ENCODE results near the gene SLC26A2. TPM values are rescaled to one million over a fixed set of nuclear protein-coding genes. Genes with fewer than 3 reads are reported as not detected.
A peak's percentile ranks its signal among the peaks of the same experiment; 100 is the strongest.

Gene SLC26A2
- total RNA-seq, 1 experiment from 2014 or later: 10.8 TPM

GRCh38 chr5:149948993-149949392 lies 11.6 kb upstream of the SLC26A2 start:
- Histone ChIP-seq H3K36me3 (ENCODE audit: low read depth, low read length) (no peaks in the 10 kb centered on the region), H3F3A (ENCODE audit: low read length, unreplicated experiment) (no peaks in the 10 kb centered on the region), H3K9ac (ENCODE audit: low read length) (no peak overlapping the region), H4K20me1 (ENCODE audit: low read length) (no peaks in the 10 kb centered on the region), H3K27ac (ENCODE audit: low read length) (no peak overlapping the region), H3K79me2 (ENCODE audit: low read length) (no peaks in the 10 kb centered on the region), H3K9me3 (ENCODE audit: low read length) (no peaks in the 10 kb centered on the region), H3K4me3 (ENCODE audit: low read length) (no peak overlapping the region), H3K9me2 (replicated peaks; ENCODE audit: low read length) (no peaks in the 10 kb centered on the region), H3K4me2 (ENCODE audit: low read length) (no peak overlapping the region), H3K4me1 (ENCODE audit: insufficient read depth, low read length) (no peaks in the 10 kb centered on the region), H2AFZ (ENCODE audit: low read length) (no peak overlapping the region), H3K27me3 (ENCODE audit: low read length) (no peaks in the 10 kb centered on the region)
- no peak for DNase-seq
- intact Hi-C loops (cut with micrococcal nuclease): no loop called here
- TF ChIP-seq EZH2 (IDR thresholded peaks at IDR 0.05; ENCODE audit: low read length, unreplicated experiment): no peak
- no peak for TF ChIP-seq CTCF (conservative IDR thresholded peaks at IDR 0.05; ENCODE audit: low read depth, low read length)
- TF ChIP-seq EZH2phosphoT487 (IDR thresholded peaks at IDR 0.05; ENCODE audit: borderline replicate concordance, low read length): no peak
- no TSS peak for BruUV-seq (replicated peaks)
- CTCF ChIA-PET: no interaction called here
- no peak for ATAC-seq
- POLR2A ChIA-PET (ENCODE audit: unreplicated experiment): no interaction called here

- Histone ChIP-seq H3K9me2 (replicated peaks; ENCODE audit: low read length) (no peaks in the 10 kb centered on the region), H3F3A (ENCODE audit: low read length, unreplicated experiment) (no peaks in the 10 kb centered on the region), H3K27ac (ENCODE audit: low read length) (no peak overlapping the region), H4K20me1 (ENCODE audit: low read length) (no peaks in the 10 kb centered on the region), H3K4me1 (ENCODE audit: insufficient read depth, low read length) (0 out of 2 replicates have a peak, but pooled peaks cover under 1% of the 10 kb centered on the region), H3K79me2 (ENCODE audit: low read length) (no peaks in the 10 kb centered on the region), H3K4me2 (ENCODE audit: low read length) (no peak overlapping the region), H3K27me3 (ENCODE audit: low read length) (no peaks in the 10 kb centered on the region), H3K9ac (ENCODE audit: low read length) (no peak overlapping the region), H3K9me3 (ENCODE audit: low read length) (no peaks in the 10 kb centered on the region), H3K36me3 (ENCODE audit: low read depth, low read length) (no peaks in the 10 kb centered on the region), H2AFZ (ENCODE audit: low read length) (no peak overlapping the region), H3K4me3 (ENCODE audit: low read length) (no peak overlapping the region)
- ChIA-PET CTCF (interaction anchor here (1.7 to 1.8 kb wide), 2 partner anchors 18 to 117 kb away, joined by 4 to 5 read pairs; no protein-coding TSS in a partner anchor), POLR2A (ENCODE audit: unreplicated experiment) (no interaction called here)
- ATAC-seq: 0 out of 2 replicates have a peak, but pooled peaks have one; percentile 24
- intact Hi-C loops (cut with micrococcal nuclease): no loop called here
- DNase-seq: no peak
- peak; percentile 20; the same call in 1 of the 2 replicates for TF ChIP-seq CTCF (conservative IDR thresholded peaks at IDR 0.05; ENCODE audit: low read depth, low read length)
- TF ChIP-seq EZH2 (IDR thresholded peaks at IDR 0.05; ENCODE audit: low read length, unreplicated experiment): no peak
- no TSS peak for BruUV-seq (replicated peaks)
Measured at GRCh38 chr5:149951138-149951749, 9.3 kb upstream of the SLC26A2 start.

- no peak for TF ChIP-seq CTCF (conservative IDR thresholded peaks at IDR 0.05; ENCODE audit: low read depth, low read length)
- TF ChIP-seq EZH2phosphoT487 (IDR thresholded peaks at IDR 0.05; ENCODE audit: borderline replicate concordance, low read length): no peak
- TF ChIP-seq EZH2 (IDR thresholded peaks at IDR 0.05; ENCODE audit: low read length, unreplicated experiment): no peak
- CTCF ChIA-PET: interaction anchor here (0.5 to 0.6 kb wide), 2 partner anchors 115 to 297 kb away, joined by 3 read pairs; no protein-coding TSS in a partner anchor
- no TSS peak for BruUV-seq (replicated peaks)
- no peak overlapping the region for H3K4me3 ChIP-seq (ENCODE audit: low read length)
- H3K27me3 ChIP-seq (ENCODE audit: low read length): no peaks in the 10 kb centered on the region
- H3K27ac ChIP-seq (ENCODE audit: low read length): no peak overlapping the region
- H3K4me2 ChIP-seq (ENCODE audit: low read length): no peak overlapping the region
- H3K36me3 ChIP-seq (ENCODE audit: low read depth, low read length): no peaks in the 10 kb centered on the region
- H3F3A ChIP-seq (ENCODE audit: low read length, unreplicated experiment): no peaks in the 10 kb centered on the region
- peaks cover 13% of the 10 kb centered on the region for H3K4me1 ChIP-seq (ENCODE audit: insufficient read depth, low read length)
- ATAC-seq (no peak), DNase-seq (no peak)
- intact Hi-C loops (cut with micrococcal nuclease): no loop called here
- H2AFZ ChIP-seq (ENCODE audit: low read length): no peak overlapping the region
- no peaks in the 10 kb centered on the region for H4K20me1 ChIP-seq (ENCODE audit: low read length)
- POLR2A ChIA-PET (ENCODE audit: unreplicated experiment): no interaction called here
- no peaks in the 10 kb centered on the region for H3K79me2 ChIP-seq (ENCODE audit: low read length)
- H3K9me3 ChIP-seq (ENCODE audit: low read length): no peaks in the 10 kb centered on the region
- H3K9me2 ChIP-seq (replicated peaks; ENCODE audit: low read length): no peaks in the 10 kb centered on the region
- H3K9ac ChIP-seq (ENCODE audit: low read length): no peak overlapping the region
Measured at GRCh38 chr5:149953436-149954121, 7.0 kb upstream of the SLC26A2 start.

All from PC-3 (cell line).